Cardiac septum (tissue), 1 donor: Measurements from ENCODE around the gene KIF3A. TPM values are rescaled to one million over a fixed set of nuclear protein-coding genes. Genes with fewer than 3 reads are reported as not detected.

Experiments used
- DNase-seq: peaks from one replicate; pipeline ENCODE4 v3.0.0-alpha.2; 2020; ENCODE audit warnings: low spot score
- intact Hi-C: fragments of 100-400 bp; cut with DNase I; formaldehyde crosslinking; loops from one replicate; pipeline ENCODE4 v1.14.0; 2022
- total RNA-seq: library from RNA; stranded (reverse); fragmentation: NEBNext Ultra II Directional; extraction: Animal tissue kit (Norgen Biotek cat#: 25700); gene quantifications from one replicate; pipeline ENCODE4 v1.2.1, GENCODE V29; 2021
- donor health status: DM: no; HTN: no; CAD: no.

Gene KIF3A
- total RNA-seq, 1 donor from 2014 or later = 10.9 TPM

- DNase-seq = peak; percentile 36
- intact Hi-C loops = loop anchor here (10.0 kb wide), 1 partner anchor 92 kb away; the partner anchor contains the start of genes GDF9 and UQCRQ
Measured at GRCh38 chr5:132773114-132773513, 35.8 kb upstream of the KIF3A start.

- intact Hi-C loops = loop anchor here (10.0 kb wide), 1 partner anchor 92 kb away; the partner anchor contains the start of genes GDF9 and UQCRQ
- peak; percentile 35 for DNase-seq
Measured at GRCh38 chr5:132772291-132773070, 35.1 kb upstream of the KIF3A start.

GRCh38 chr5:132771503-132771998 is 34.2 kb upstream of the KIF3A start:
- peak; percentile 83 for DNase-seq
- intact Hi-C loops = loop anchor here (10.0 kb wide), 1 partner anchor 93 kb away; the partner anchor contains the start of genes GDF9 and UQCRQ

GRCh38 chr5:132770476-132771159 is 33.3 kb upstream of the KIF3A start:
- DNase-seq = peak; percentile 66
- intact Hi-C loops = loop anchor here (10.0 kb wide), 1 partner anchor 94 kb away; the partner anchor contains the start of genes GDF9 and UQCRQ

- peak; percentile 44 for DNase-seq
- intact Hi-C loops = no loop called here
Measured at GRCh38 chr5:132768485-132768868, 31.1 kb upstream of the KIF3A start.

GRCh38 chr5:132767150-132767549 is 29.8 kb upstream of the KIF3A start:
- DNase-seq = peak; percentile 61
- intact Hi-C loops = no loop called here

- DNase-seq = peak; percentile 72
- intact Hi-C loops = no loop called here
Measured at GRCh38 chr5:132766806-132767055, 29.4 kb upstream of the KIF3A start.

- DNase-seq = peak; percentile 58
- intact Hi-C loops = no loop called here
Measured at GRCh38 chr5:132766020-132766805, 28.9 kb upstream of the KIF3A start.

GRCh38 chr5:132765311-132766019 is 28.1 kb upstream of the KIF3A start:
- peak; percentile 70 for DNase-seq
- intact Hi-C loops = no loop called here

GRCh38 chr5:132764671-132765238 is 27.4 kb upstream of the KIF3A start:
- intact Hi-C loops = no loop called here
- DNase-seq = peak; percentile 49

GRCh38 chr5:132764051-132764450 is 26.7 kb upstream of the KIF3A start:
- DNase-seq = peak; percentile 41
- intact Hi-C loops = no loop called here

GRCh38 chr5:132763181-132764036 is 26.1 kb upstream of the KIF3A start:
- DNase-seq = peak; percentile 44
- intact Hi-C loops = no loop called here

GRCh38 chr5:132762246-132763000 is 25.1 kb upstream of the KIF3A start:
- intact Hi-C loops = no loop called here
- DNase-seq = peak; percentile 57

GRCh38 chr5:132761321-132762240 is 24.2 kb upstream of the KIF3A start:
- peak; percentile 70 for DNase-seq
- intact Hi-C loops = no loop called here

- DNase-seq = peak; percentile 63
- intact Hi-C loops = no loop called here
Measured at GRCh38 chr5:132760601-132761317, 23.4 kb upstream of the KIF3A start.

GRCh38 chr5:132760049-132760420 is 22.7 kb upstream of the KIF3A start:
- no peak for DNase-seq
- intact Hi-C loops = no loop called here
